Measurements from ENCODE around the gene ARFGEF2. TPM values are rescaled to one million over a fixed set of nuclear protein-coding genes. Genes with fewer than 3 reads are reported as not detected.

ARFGEF2 gene
- 34.0 and 38.9 TPM in 2 replicates for total RNA-seq

GRCh38 chr20:48921168-48921882 lies at the start of gene ARFGEF2:
TSS of gene ARFGEF2 (plus strand) at chr20:48921711. CDS start at chr20:48921890, 179 bp downstream.
- DNase-seq (ENCODE audit: low read depth) = no peak
- H3K36me3 ChIP-seq (ENCODE audit: control insufficient read depth, insufficient read depth, low read length) = no peaks in the 10 kb centered on the region
- no peaks in the 10 kb centered on the region for H3K27me3 ChIP-seq (ENCODE audit: control insufficient read depth, insufficient read depth, low read length)
- peak within 1 kb of the TSS; percentile 82 for H3K4me3 ChIP-seq (ENCODE audit: low read depth, low read length)
- TF ChIP-seq CTCF (IDR thresholded peaks at IDR 0.05; ENCODE audit: insufficient read depth, low read length, poor library complexity, severe bottlenecking) = no peak

- no peaks in the 10 kb centered on the region for H3K36me3 ChIP-seq (ENCODE audit: control insufficient read depth, insufficient read depth, low read length)
- TF ChIP-seq CTCF (IDR thresholded peaks at IDR 0.05; ENCODE audit: insufficient read depth, low read length, poor library complexity, severe bottlenecking) = no peak
- no peaks in the 10 kb centered on the region for H3K27me3 ChIP-seq (ENCODE audit: control insufficient read depth, insufficient read depth, low read length)
- no peak overlapping the region for H3K4me3 ChIP-seq (ENCODE audit: low read depth, low read length)
- no peak for DNase-seq (ENCODE audit: low read depth)
These were observed 46.1 kb upstream of the ARFGEF2 start for GRCh38 chr20:48875233-48875913.

- DNase-seq (ENCODE audit: low read depth) = no peak
- no peaks in the 10 kb centered on the region for H3K36me3 ChIP-seq (ENCODE audit: control insufficient read depth, insufficient read depth, low read length)
- TF ChIP-seq CTCF (IDR thresholded peaks at IDR 0.05; ENCODE audit: insufficient read depth, low read length, poor library complexity, severe bottlenecking) = no peak
- H3K27me3 ChIP-seq (ENCODE audit: control insufficient read depth, insufficient read depth, low read length) = no peaks in the 10 kb centered on the region
- H3K4me3 ChIP-seq (ENCODE audit: low read depth, low read length) = no peak overlapping the region
These were observed 45.6 kb upstream of the ARFGEF2 start for GRCh38 chr20:48875914-48876240.

GRCh38 chr20:48877304-48877703 lies 44.2 kb upstream of the ARFGEF2 start:
- H3K36me3 ChIP-seq (ENCODE audit: control insufficient read depth, insufficient read depth, low read length) = no peaks in the 10 kb centered on the region
- H3K4me3 ChIP-seq (ENCODE audit: low read depth, low read length) = no peak overlapping the region
- no peak for TF ChIP-seq CTCF (IDR thresholded peaks at IDR 0.05; ENCODE audit: insufficient read depth, low read length, poor library complexity, severe bottlenecking)
- DNase-seq (ENCODE audit: low read depth) = no peak
- no peaks in the 10 kb centered on the region for H3K27me3 ChIP-seq (ENCODE audit: control insufficient read depth, insufficient read depth, low read length)

- no peak overlapping the region for H3K4me3 ChIP-seq (ENCODE audit: low read depth, low read length)
These were observed 42.8 kb upstream of the ARFGEF2 start for GRCh38 chr20:48878534-48879248.

More at GRCh38 chr20:48878534-48879248, 42.8 kb upstream of the ARFGEF2 start:
- no peak for TF ChIP-seq CTCF (IDR thresholded peaks at IDR 0.05; ENCODE audit: insufficient read depth, low read length, poor library complexity, severe bottlenecking)
- DNase-seq (ENCODE audit: low read depth) = no peak
- H3K27me3 ChIP-seq (ENCODE audit: control insufficient read depth, insufficient read depth, low read length) = no peaks in the 10 kb centered on the region
- no peaks in the 10 kb centered on the region for H3K36me3 ChIP-seq (ENCODE audit: control insufficient read depth, insufficient read depth, low read length)
